ENCODE data around the gene PHOX2B.

- TF ChIP-seq REST (IDR thresholded peaks at IDR 0.05; ENCODE audit: insufficient replicate concordance, low read depth) (no peak), SPI1 (IDR thresholded peaks at IDR 0.05; ENCODE audit: borderline replicate concordance, low read depth) (no peak)
Observed at GRCh38 chr4:41748571-41749475, at the start of gene PHOX2B.

Data from HL-60 (cell line).